PC-9 (cell line): ENCODE measurements around the gene SRPRB. TPM values are rescaled to one million over a fixed set of nuclear protein-coding genes. Genes with fewer than 3 reads are reported as not detected.

Experiments used
- BruUV-seq: library from RNA; stranded (reverse); fragments of 400-500 nt; replicated peaks from 2 replicates; lab custom pipeline; 2021; lab: Mats Ljungman, UMichigan
- CTCF ChIA-PET: fragments of 300-600 bp; sonication (Branson Sonifier 250); formaldehyde crosslinking; loops from one replicate; lab custom pipeline; 2022; ENCODE audit warnings: antibody characterized with exemption; lab: Charles Lee
- POLR2A ChIA-PET: fragments of 300-600 bp; sonication (Branson Sonifier 250); formaldehyde crosslinking; loops from one replicate; lab custom pipeline; 2022; ENCODE audit warnings: antibody characterized with exemption; ENCODE audit not compliant: unreplicated experiment; lab: Charles Lee
- DNase-seq, 2 experiments: peaks; one replicate each; pipeline versions ENCODE4 v3.0.0 to v3.0.0-alpha.2; 2015 to 2022; ENCODE audit warnings: mixed read lengths in 1 of 2
- H2AFZ ChIP-seq: fragments of 200-600 bp; sonication (generic); 2 replicates; pipeline ENCODE4 v1.8.1; 2017; ENCODE audit warnings: antibody characterized with exemption
- H3F3A ChIP-seq: fragments of 200-600 bp; sonication (generic); 2 replicates; pipeline ENCODE4 v1.8.1; 2017; ENCODE audit warnings: antibody characterized with exemption, mild to moderate bottlenecking, low read depth; ENCODE audit not compliant: insufficient read depth
- H3K27ac ChIP-seq: fragments of 200-600 bp; sonication (generic); 2 replicates; pipeline ENCODE4 v1.6.1; 2016; ENCODE audit warnings: mixed run types
- H3K27me3 ChIP-seq: fragments of 200-600 bp; sonication (generic); 2 replicates; pipeline ENCODE4 v1.6.1; 2016; ENCODE audit warnings: low read depth, mixed run types; ENCODE audit not compliant: insufficient read depth
- H3K36me3 ChIP-seq: fragments of 200-600 bp; sonication (generic); 2 replicates; pipeline ENCODE4 v1.6.1; 2016; ENCODE audit warnings: low read depth, mixed run types
- H3K4me1 ChIP-seq: fragments of 200-600 bp; sonication (generic); replicated peaks from 2 replicates; pipeline ENCODE4 v1.6.1; 2016; ENCODE audit warnings: mixed run types; ENCODE audit not compliant: insufficient read depth
- H3K4me2 ChIP-seq: fragments of 200-600 bp; sonication (generic); 2 replicates; pipeline ENCODE4 v1.6.1; 2017; ENCODE audit warnings: mixed run types
- H3K4me3 ChIP-seq: fragments of 200-600 bp; sonication (generic); 2 replicates; pipeline ENCODE4 v1.6.1; 2016; ENCODE audit warnings: mixed run types
- H3K79me2 ChIP-seq: fragments of 200-600 bp; sonication (generic); 2 replicates; pipeline ENCODE4 v1.6.1; 2017; ENCODE audit warnings: low read depth, mixed run types
- H3K9me2 ChIP-seq: fragments of 200-600 bp; sonication (generic); 2 replicates; pipeline ENCODE4 v1.8.1; 2017; ENCODE audit warnings: mild to moderate bottlenecking; ENCODE audit not compliant: insufficient read depth
- H3K9me3 ChIP-seq: fragments of 200-600 bp; sonication (generic); 2 replicates; pipeline ENCODE4 v1.8.1; 2016; ENCODE audit warnings: low read depth; ENCODE audit not compliant: insufficient read depth
- H4K20me1 ChIP-seq: fragments of 200-600 bp; sonication (generic); 2 replicates; pipeline ENCODE4 v1.8.1; 2017; ENCODE audit not compliant: insufficient read depth
- EZH2 ChIP-seq: fragments of 200-600 bp; sonication (generic); IDR thresholded peaks from 2 replicates; pipeline ENCODE4 v1.8.0; 2017; ENCODE audit warnings: antibody characterized with exemption, low read depth
- intact Hi-C: fragments of 100-400 bp; cut with micrococcal nuclease; formaldehyde crosslinking; loops from one replicate; pipeline ENCODE4 v1.10.0; 2022; ENCODE audit not compliant: unreplicated experiment
- total RNA-seq: library from RNA; stranded (reverse); gene quantifications from 2 replicates; pipeline ENCODE4 v1.2.3, GENCODE V29; 2021
- TF ChIP-seq, protein P1 (sequence below): fragments of 200-600 bp; sonication (generic); conservative IDR thresholded peaks from 2 replicates; pipeline ENCODE4 v1.6.1; 2017; ENCODE audit warnings: mixed run types, antibody characterized with exemption, mild to moderate bottlenecking, moderate library complexity

Gene SRPRB
- total RNA-seq, 1 experiment from 2014 or later, result 25.5 TPM

- peaks cover 22% of the 10 kb centered on the region for H3K27me3 ChIP-seq
- TF ChIP-seq EZH2, result no peak
- TF ChIP-seq, protein P1, sequence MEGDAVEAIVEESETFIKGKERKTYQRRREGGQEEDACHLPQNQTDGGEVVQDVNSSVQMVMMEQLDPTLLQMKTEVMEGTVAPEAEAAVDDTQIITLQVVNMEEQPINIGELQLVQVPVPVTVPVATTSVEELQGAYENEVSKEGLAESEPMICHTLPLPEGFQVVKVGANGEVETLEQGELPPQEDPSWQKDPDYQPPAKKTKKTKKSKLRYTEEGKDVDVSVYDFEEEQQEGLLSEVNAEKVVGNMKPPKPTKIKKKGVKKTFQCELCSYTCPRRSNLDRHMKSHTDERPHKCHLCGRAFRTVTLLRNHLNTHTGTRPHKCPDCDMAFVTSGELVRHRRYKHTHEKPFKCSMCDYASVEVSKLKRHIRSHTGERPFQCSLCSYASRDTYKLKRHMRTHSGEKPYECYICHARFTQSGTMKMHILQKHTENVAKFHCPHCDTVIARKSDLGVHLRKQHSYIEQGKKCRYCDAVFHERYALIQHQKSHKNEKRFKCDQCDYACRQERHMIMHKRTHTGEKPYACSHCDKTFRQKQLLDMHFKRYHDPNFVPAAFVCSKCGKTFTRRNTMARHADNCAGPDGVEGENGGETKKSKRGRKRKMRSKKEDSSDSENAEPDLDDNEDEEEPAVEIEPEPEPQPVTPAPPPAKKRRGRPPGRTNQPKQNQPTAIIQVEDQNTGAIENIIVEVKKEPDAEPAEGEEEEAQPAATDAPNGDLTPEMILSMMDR, result no peak
- no peak overlapping the region for H3K4me2 ChIP-seq
- ChIA-PET CTCF (no interaction called here), POLR2A (no interaction called here)
- no TSS peak for BruUV-seq
- no peaks in the 10 kb centered on the region for H3K36me3 ChIP-seq
- no peaks in the 10 kb centered on the region for H3K9me2 ChIP-seq
- no peaks in the 10 kb centered on the region for H3K9me3 ChIP-seq
- no peak overlapping the region for H3K4me3 ChIP-seq
- H3F3A ChIP-seq, result no peaks in the 10 kb centered on the region
- no peak for DNase-seq
- H4K20me1 ChIP-seq, result no peaks in the 10 kb centered on the region
- no peak overlapping the region for H2AFZ ChIP-seq
- no peaks in the 10 kb centered on the region for H3K79me2 ChIP-seq
- intact Hi-C loops, result no loop called here
- H3K4me1 ChIP-seq, result no peaks in the 10 kb centered on the region
- H3K27ac ChIP-seq, result no peak overlapping the region
Measured at GRCh38 chr3:133838916-133839800, 33.5 kb downstream of the SRPRB start.

DNA sequence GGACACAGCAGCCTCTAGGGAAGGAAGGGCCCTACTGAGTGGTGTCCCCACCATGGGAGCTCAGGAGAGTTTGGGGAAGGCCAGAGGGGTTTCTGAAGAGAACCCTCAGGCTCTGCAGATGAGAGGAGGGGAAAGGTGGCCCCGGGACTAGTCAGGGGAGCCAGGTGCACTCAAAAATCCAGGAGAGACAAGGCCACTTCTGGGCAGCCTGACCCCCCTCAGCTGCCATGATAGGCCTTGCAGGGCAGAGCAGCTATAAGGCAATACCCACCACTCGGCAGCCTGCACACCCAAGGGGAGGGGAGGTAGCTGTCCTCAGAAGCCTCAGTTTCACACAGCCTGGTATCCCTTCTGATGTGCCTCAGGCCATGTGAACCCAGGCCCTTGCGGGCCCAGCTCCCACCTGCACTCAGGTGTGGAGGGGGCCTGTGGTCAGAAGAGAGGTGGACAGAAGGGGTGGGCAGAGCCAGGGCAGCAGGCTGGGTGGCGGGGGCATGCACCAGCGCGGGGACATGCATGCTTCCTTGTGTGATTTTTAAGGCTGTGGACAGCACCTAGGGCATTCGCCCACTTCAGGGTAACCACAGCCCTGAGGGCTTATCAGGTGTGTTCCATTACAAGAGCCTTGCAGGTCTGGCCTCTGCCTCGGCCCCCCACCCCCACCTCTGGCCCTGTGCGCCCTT is 34.6 kb downstream of the SRPRB start:
- Histone ChIP-seq H4K20me1 (no peaks in the 10 kb centered on the region), H3K4me1 (no peaks in the 10 kb centered on the region), H2AFZ (no peak overlapping the region), H3K27me3 (peaks cover 27% of the 10 kb centered on the region), H3K36me3 (no peaks in the 10 kb centered on the region), H3K27ac (no peak overlapping the region), H3K4me2 (no peak overlapping the region), H3K9me3 (no peaks in the 10 kb centered on the region), H3F3A (no peaks in the 10 kb centered on the region), H3K9me2 (no peaks in the 10 kb centered on the region), H3K79me2 (no peaks in the 10 kb centered on the region), H3K4me3 (no peak overlapping the region)
- DNase-seq, result no peak
- ChIA-PET CTCF (no interaction called here), POLR2A (no interaction called here)
- intact Hi-C loops, result no loop called here
- BruUV-seq, result no TSS peak
- TF ChIP-seq, protein P1, result no peak
- no peak for TF ChIP-seq EZH2

- intact Hi-C loops, result no loop called here
- no peaks in the 10 kb centered on the region for H3K9me3 ChIP-seq
- H3F3A ChIP-seq, result no peaks in the 10 kb centered on the region
- no peak for TF ChIP-seq EZH2
- TF ChIP-seq, protein P1, result no peak
- no peak overlapping the region for H3K4me2 ChIP-seq
- no peaks in the 10 kb centered on the region for H3K9me2 ChIP-seq
- ChIA-PET POLR2A (no interaction called here), CTCF (no interaction called here)
- no peaks in the 10 kb centered on the region for H3K36me3 ChIP-seq
- H3K4me1 ChIP-seq, result no peaks in the 10 kb centered on the region
- no peak overlapping the region for H3K4me3 ChIP-seq
- H2AFZ ChIP-seq, result no peak overlapping the region
- DNase-seq, result no peak
- no peaks in the 10 kb centered on the region for H3K79me2 ChIP-seq
- H3K27me3 ChIP-seq, result peaks cover 27% of the 10 kb centered on the region
- no peaks in the 10 kb centered on the region for H4K20me1 ChIP-seq
- H3K27ac ChIP-seq, result no peak overlapping the region
- BruUV-seq, result no TSS peak
Measured at GRCh38 chr3:133840767-133841166, 35.2 kb downstream of the SRPRB start.
